AG04450 (cell line): ENCODE data around the gene NEU3. TPM values are rescaled to one million over a fixed set of nuclear protein-coding genes. Genes with fewer than 3 reads are reported as not detected.
A peak's percentile ranks its signal among the peaks of the same experiment; 100 is the strongest.

Experiments used
- CTCF ChIA-PET: fragments of 300-600, 350-600 bp; formaldehyde crosslinking; extraction: SDS; loops from one replicate; lab custom pipeline; 2022; ENCODE audit warnings: antibody characterized with exemption, inconsistent platforms; lab: Charles Lee
- POLR2A ChIA-PET: fragments of 350-600 bp; formaldehyde crosslinking; extraction: SDS; loops from one replicate; lab custom pipeline; 2021; ENCODE audit warnings: antibody characterized with exemption, inconsistent platforms; lab: Yijun Ruan, JAX
- DNase-seq: peaks from one replicate; pipeline ENCODE4 v3.0.0-alpha.2; 2011; ENCODE audit warnings: low read depth, low spot score
- H3K27ac ChIP-seq: one replicate; pipeline ENCODE4 v1.5.1; 2012; ENCODE audit warnings: low read depth, low read length, control low read depth
- H3K27me3 ChIP-seq: one replicate; pipeline ENCODE4 v1.6.0; 2012; ENCODE audit warnings: low read length; ENCODE audit not compliant: control insufficient read depth, insufficient read depth
- H3K4me3 ChIP-seq: 2 replicates; pipeline ENCODE4 v1.5.1; 2011; ENCODE audit warnings: mild to moderate bottlenecking, low read depth, low read length, control low read depth
- H3K9me3 ChIP-seq: 2 replicates; pipeline ENCODE4 v1.5.1; 2012; ENCODE audit warnings: low read length; ENCODE audit not compliant: control insufficient read depth, insufficient read depth
- polyA plus RNA-seq: library from polyadenylated mRNA; depleted of rRNA; stranded (reverse); fragments of >200 nt; gene quantifications from 2 replicates; pipeline ENCODE4 v1.2.3, GENCODE V29; 2011
- TF ChIP-seq, protein P1 (sequence below): IDR thresholded peaks from 2 replicates; pipeline ENCODE4 v1.5.1; 2011; ENCODE audit warnings: low read depth, low read length, control low read depth, inconsistent platforms

NEU3 gene
- polyA plus RNA-seq, 1 experiment, result 5.6 TPM

DNA sequence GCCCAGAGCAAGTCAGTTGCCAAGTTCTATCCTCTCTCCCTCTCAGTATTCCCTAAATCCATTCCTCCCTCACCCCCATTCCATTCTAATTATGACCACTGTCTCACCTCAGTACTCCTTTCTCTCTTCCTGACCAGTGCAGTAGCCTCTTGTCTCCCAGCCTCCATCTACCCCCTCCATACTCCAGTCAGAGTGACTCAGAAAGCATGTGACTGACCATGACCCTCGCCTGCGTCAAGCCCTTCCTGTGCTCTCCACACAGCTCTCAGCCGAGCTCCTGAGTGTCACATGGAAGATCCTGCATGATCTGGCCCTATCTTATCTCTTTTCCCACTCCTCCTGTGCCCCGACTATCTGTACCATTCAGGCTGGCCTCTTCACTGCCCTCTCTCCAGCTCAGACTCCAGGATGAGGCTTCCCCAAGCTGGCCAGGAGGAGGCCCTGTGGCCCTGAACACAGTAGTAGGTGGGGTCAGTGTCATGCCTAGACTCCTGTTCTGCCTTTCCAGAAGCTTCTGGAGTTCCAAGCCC is 42.6 kb downstream of the NEU3 start:
- ChIA-PET CTCF (interaction anchor here (0.8 to 4.0 kb wide), 22 partner anchors 8 to 248 kb away, joined by 3 to 40 read pairs (median 6); no protein-coding TSS in a partner anchor), POLR2A (no interaction called here)
- H3K9me3 ChIP-seq, result no peaks in the 10 kb centered on the region
- H3K4me3 ChIP-seq, result no peak overlapping the region
- H3K27ac ChIP-seq, result peak overlapping the region; percentile 82
- no peaks in the 10 kb centered on the region for H3K27me3 ChIP-seq
- TF ChIP-seq, protein P1, sequence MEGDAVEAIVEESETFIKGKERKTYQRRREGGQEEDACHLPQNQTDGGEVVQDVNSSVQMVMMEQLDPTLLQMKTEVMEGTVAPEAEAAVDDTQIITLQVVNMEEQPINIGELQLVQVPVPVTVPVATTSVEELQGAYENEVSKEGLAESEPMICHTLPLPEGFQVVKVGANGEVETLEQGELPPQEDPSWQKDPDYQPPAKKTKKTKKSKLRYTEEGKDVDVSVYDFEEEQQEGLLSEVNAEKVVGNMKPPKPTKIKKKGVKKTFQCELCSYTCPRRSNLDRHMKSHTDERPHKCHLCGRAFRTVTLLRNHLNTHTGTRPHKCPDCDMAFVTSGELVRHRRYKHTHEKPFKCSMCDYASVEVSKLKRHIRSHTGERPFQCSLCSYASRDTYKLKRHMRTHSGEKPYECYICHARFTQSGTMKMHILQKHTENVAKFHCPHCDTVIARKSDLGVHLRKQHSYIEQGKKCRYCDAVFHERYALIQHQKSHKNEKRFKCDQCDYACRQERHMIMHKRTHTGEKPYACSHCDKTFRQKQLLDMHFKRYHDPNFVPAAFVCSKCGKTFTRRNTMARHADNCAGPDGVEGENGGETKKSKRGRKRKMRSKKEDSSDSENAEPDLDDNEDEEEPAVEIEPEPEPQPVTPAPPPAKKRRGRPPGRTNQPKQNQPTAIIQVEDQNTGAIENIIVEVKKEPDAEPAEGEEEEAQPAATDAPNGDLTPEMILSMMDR, result no peak
- DNase-seq, result peak; percentile 79

DNA sequence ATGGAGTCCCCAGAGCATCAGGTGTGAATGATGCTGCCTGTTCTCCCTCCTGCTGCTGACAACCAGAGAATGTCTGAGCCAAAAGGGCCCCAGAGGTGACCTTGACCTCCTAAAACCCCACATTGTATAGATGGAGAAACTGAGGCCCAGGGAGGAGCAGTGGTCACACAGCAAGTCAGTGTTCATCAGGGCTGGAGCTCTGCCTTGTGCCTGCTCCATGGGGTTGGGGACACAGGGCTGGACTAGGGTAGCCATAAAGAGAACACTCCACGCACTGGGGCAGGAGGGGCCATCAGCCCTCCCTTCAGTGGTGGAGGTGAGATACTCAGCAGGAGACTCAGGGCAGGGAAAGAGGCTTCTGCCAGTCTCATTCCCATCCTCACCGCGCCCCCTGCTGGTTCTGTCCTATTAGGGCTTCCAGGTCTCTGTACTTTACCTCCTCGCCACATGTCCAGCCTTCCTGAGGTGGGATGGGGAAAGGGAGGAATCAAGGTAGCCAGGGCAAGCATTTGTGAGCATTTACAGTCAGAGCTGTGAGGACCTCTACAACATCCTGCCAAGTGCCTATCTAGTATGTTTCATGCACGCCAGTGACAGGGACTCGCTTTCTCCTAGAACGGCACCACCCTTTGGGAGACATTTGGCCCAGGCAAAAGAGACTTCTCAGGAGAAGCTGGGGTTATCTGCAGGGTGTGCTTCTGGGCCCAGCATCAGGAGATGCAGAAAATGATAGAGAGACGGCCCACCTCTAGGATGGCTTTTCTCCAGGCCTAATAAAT is 43.2 kb downstream of the NEU3 start:
- ChIA-PET CTCF (interaction anchor here (0.8 to 4.0 kb wide), 24 partner anchors 9 to 217 kb away, joined by 3 to 40 read pairs (median 6); partner anchors contain the start of gene NEU3), POLR2A (no interaction called here)
- TF ChIP-seq, protein P1, result peak; percentile 88
- no peak overlapping the region for H3K4me3 ChIP-seq
- DNase-seq, result peak; percentile 49
- peak overlapping the region; percentile 82 for H3K27ac ChIP-seq
- no peaks in the 10 kb centered on the region for H3K9me3 ChIP-seq
- no peaks in the 10 kb centered on the region for H3K27me3 ChIP-seq

DNA sequence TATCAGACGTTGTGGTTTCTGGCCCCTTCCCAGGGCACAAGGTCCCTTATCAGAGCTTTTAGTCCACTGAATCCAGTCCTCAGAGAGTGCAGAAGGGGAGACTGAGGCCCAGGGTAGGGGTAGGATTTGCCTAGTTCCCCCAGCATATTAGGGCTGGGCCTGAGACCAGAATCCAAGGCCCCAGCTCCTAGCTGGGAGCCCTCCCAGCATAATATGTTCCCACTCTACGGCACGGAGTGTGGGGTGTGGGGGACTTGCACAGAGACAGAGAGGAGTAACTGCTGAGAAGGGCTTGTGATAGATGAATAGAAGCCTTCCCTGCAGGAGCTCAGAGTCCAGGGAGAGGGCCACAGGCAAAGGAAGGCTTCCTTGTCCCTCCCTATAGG is 43.8 kb downstream of the NEU3 start:
- no peak overlapping the region for H3K27ac ChIP-seq
- no peaks in the 10 kb centered on the region for H3K9me3 ChIP-seq
- ChIA-PET POLR2A (no interaction called here), CTCF (interaction anchor here (0.9 to 4.0 kb wide), 15 partner anchors 10 to 217 kb away, joined by 3 to 40 read pairs (median 10); partner anchors contain the start of gene NEU3)
- DNase-seq, result no peak
- TF ChIP-seq, protein P1, result no peak
- H3K27me3 ChIP-seq, result no peaks in the 10 kb centered on the region
- H3K4me3 ChIP-seq, result no peak overlapping the region

DNA sequence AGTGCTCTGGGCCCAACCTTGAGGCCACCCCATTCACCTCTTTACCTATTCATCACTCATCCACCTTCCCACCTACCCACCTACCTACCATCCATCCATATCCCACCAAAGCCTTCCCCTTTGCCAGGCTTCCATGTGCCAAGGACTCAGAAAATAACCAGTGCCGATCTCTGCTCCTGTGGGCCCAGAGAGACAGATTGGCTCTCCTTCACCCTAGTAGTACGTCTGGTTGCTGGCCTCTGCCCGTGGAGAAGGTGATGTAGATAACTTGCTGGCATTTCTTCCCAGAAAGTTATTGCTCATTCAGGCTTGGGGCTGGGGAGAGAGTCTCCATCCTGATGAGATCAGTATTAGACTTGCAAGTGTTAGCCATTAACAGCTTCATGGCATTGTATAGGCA is 45.2 kb downstream of the NEU3 start:
- CTCF ChIA-PET, result interaction anchor here (1.0 to 4.0 kb wide), 5 partner anchors 11 to 171 kb away, joined by 3 to 32 read pairs (median 10); partner anchors contain the start of gene NEU3
- no peak overlapping the region for H3K27ac ChIP-seq
- POLR2A ChIA-PET, result no interaction called here
- TF ChIP-seq, protein P1, result no peak
- DNase-seq, result no peak
- no peak overlapping the region for H3K4me3 ChIP-seq
- no peaks in the 10 kb centered on the region for H3K9me3 ChIP-seq
- H3K27me3 ChIP-seq, result no peaks in the 10 kb centered on the region

DNA sequence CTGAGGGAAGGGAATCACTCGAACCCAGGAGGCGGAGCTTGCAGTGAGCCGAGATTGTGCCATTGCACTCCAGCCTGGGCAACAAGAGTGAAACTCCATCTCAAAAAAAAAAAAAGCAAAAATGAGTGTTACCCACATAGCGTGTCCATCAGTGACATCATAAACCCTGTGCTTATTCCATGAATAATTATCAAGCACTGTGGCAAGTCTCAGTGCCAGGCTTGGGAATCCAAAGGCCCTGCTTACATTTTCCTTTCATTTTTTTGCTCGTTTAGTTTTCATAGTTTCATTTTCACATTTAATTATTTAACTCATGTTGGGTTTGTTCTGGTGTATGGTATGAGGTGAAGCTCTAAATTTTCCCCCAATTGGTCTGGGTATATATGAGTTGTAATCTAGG is 46.5 kb downstream of the NEU3 start:
- no peak for DNase-seq
- Histone ChIP-seq H3K9me3 (no peaks in the 10 kb centered on the region), H3K4me3 (no peak overlapping the region), H3K27me3 (no peaks in the 10 kb centered on the region), H3K27ac (no peak overlapping the region)
- POLR2A ChIA-PET, result no interaction called here
- CTCF ChIA-PET, result interaction anchor here (1.1 to 1.9 kb wide), 4 partner anchors 13 to 170 kb away, joined by 3 to 12 read pairs (median 6); no protein-coding TSS in a partner anchor
- TF ChIP-seq, protein P1, result no peak
